ENCODE results near the gene SKI.

DNA sequence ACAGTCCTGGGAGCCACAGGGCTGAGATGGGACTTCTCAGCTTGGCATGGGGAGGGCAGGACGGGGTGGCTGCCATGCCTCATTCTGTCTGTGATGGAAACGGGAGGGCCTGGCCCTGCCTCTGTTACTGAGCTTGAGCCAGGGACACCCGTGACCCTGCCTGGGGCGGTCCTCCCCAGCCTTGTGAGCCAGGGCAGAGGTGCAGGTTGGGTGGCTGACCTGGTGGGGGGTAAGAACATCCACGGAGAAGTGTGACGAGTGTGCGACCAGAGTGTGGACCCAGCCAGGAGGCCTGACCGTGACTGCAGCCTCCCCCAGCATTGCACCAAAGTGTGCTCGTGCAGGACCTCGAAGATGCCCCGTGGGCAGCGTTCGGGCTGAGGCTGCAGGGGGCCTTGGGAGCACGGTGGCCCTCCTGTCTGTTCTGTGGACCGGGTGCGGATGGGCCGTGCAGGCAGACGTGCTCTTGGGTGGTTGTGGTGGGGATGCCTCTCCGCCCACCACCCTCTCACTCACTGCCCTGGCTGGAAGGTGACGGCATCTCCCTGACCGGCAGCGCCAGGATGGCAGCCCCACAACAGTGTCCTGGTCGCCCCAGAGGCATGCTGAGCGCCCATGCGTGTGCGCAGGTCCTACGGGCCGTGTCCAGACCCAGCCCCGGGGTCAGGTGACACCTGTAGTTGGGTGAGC lies 45.4 kb downstream of the SKI start:
- TF ChIP-seq YY1 (IDR thresholded peaks at IDR 0.05; ENCODE audit: insufficient read depth, insufficient read length) (no peak), ZNF274 (IDR thresholded peaks at IDR 0.05; ENCODE audit: low read depth, low read length) (no peak), SUZ12 (IDR thresholded peaks at IDR 0.05; ENCODE audit: extremely low read depth, insufficient read depth, insufficient read length) (no peak)
